Nephron progenitor cell (in vitro differentiated cells): ENCODE results near the gene PRKACA.

ENCODE experiments used
- DNase-seq: peaks from one replicate; pipeline ENCODE4 v3.0.0; 2021
- H3K27ac Mint-ChIP-seq: 2 replicates; pipeline ENCODE4 v1.8.0; 2021; ENCODE audit warnings: mild to moderate bottlenecking, moderate library complexity, mixed read lengths
- H3K27me3 Mint-ChIP-seq: 2 replicates; pipeline ENCODE4 v1.8.0; 2021; ENCODE audit warnings: mild to moderate bottlenecking, low read depth, mixed read lengths; ENCODE audit not compliant: poor library complexity
- H3K36me3 Mint-ChIP-seq: 2 replicates; pipeline ENCODE4 v1.8.0; 2021; ENCODE audit warnings: low read depth, mixed read lengths
- H3K4me1 Mint-ChIP-seq: 2 replicates; pipeline ENCODE4 v1.8.0; 2021; ENCODE audit warnings: mixed read lengths
- H3K4me3 Mint-ChIP-seq: 2 replicates; pipeline ENCODE4 v1.8.0; 2021; ENCODE audit warnings: mild to moderate bottlenecking, moderate library complexity, mixed read lengths
- H3K9me3 Mint-ChIP-seq: 2 replicates; pipeline ENCODE4 v1.8.0; 2021; ENCODE audit warnings: mild to moderate bottlenecking, moderate library complexity, mixed read lengths
- TF ChIP-seq, protein P1 (sequence below): fragments of 200-600 bp; sonication (generic); IDR thresholded peaks from 2 replicates; pipeline ENCODE4 v1.5.0; 2021; ENCODE audit warnings: antibody characterized with exemption

PRKACA gene

DNA sequence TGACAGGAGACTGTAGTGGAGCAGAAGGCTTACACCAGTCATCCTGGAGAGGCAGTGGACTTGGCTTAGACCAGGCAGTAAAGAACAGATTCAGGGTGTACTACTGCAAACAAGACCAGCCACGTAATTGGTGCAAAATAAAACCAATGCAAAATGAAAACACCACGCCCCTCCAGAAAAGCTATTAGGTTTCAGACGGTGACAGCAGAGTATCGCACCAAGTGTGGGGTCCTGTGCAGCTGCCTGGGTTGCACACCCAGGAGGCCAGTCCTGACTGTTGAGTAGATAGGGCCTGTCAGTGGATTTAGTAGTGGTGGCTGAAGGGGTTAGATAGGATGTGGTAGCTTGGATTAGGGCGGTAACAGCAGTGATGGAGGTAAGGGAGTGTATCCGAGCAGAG, 5.4 kb upstream of the PRKACA start:
- H3K27me3 Mint-ChIP-seq, result no peaks in the 10 kb centered on the region
- H3K4me3 Mint-ChIP-seq, result no peak overlapping the region
- no peak for DNase-seq
- H3K4me1 Mint-ChIP-seq, result peaks cover 23% of the 10 kb centered on the region
- H3K27ac Mint-ChIP-seq, result no peak overlapping the region
- peaks cover 26% of the 10 kb centered on the region for H3K36me3 Mint-ChIP-seq
- no peaks in the 10 kb centered on the region for H3K9me3 Mint-ChIP-seq
- TF ChIP-seq, protein P1, sequence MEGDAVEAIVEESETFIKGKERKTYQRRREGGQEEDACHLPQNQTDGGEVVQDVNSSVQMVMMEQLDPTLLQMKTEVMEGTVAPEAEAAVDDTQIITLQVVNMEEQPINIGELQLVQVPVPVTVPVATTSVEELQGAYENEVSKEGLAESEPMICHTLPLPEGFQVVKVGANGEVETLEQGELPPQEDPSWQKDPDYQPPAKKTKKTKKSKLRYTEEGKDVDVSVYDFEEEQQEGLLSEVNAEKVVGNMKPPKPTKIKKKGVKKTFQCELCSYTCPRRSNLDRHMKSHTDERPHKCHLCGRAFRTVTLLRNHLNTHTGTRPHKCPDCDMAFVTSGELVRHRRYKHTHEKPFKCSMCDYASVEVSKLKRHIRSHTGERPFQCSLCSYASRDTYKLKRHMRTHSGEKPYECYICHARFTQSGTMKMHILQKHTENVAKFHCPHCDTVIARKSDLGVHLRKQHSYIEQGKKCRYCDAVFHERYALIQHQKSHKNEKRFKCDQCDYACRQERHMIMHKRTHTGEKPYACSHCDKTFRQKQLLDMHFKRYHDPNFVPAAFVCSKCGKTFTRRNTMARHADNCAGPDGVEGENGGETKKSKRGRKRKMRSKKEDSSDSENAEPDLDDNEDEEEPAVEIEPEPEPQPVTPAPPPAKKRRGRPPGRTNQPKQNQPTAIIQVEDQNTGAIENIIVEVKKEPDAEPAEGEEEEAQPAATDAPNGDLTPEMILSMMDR, result no peak

GRCh38 chr19:14120497-14120780, 2.9 kb upstream of the PRKACA start:
- Mint-ChIP-seq H3K4me3 (no peak overlapping the region), H3K4me1 (peaks cover 38% of the 10 kb centered on the region), H3K27me3 (peaks cover 2% of the 10 kb centered on the region), H3K9me3 (no peaks in the 10 kb centered on the region), H3K27ac (no peak overlapping the region), H3K36me3 (peaks cover 18% of the 10 kb centered on the region)
- TF ChIP-seq, protein P1, result no peak
- DNase-seq, result no peak

DNA sequence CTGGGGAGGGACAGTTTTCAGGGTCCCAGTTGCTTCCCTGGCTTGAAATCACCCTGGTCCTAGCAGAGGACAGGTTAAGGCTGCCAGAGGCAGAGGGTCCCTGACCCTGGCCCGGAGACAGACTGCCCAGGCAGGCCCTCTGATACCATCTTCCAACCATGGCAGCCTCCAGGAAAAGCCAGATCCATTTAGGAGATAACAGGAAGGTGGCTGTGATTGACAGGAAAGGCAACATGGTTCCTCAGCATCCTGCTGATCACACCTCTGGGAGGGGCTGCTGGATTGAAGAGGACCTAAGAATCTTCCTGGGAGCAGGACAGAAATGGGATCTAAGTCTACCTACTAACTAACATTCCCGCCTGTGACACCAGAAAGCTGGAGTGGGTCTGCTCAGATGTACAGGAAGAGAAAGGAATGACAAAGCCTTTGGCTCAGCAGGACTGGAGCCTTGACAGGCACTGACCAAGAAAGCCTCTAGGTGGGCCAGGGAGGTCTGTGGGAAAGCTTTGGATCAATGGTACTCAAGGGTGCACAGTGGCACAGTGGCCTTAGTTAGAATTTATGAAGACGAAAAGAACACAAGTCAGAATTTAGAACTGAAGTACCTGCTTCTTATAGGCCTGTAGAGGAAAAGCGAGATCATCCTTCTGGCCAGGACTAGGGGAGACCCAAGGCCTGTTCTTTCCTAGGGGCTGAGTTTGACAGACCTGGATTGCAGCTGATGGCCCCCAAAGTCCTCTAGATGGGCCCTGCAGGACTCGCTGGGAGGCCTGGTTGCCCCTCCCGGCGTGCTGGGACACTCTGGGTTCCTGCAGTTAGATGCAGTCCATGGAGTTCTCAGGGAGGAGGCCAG, 2.3 kb upstream of the PRKACA start:
- TF ChIP-seq, protein P1, result no peak
- peaks cover 15% of the 10 kb centered on the region for H3K36me3 Mint-ChIP-seq
- peaks cover 41% of the 10 kb centered on the region for H3K4me1 Mint-ChIP-seq
- H3K27me3 Mint-ChIP-seq, result peaks cover 2% of the 10 kb centered on the region
- no peaks in the 10 kb centered on the region for H3K9me3 Mint-ChIP-seq
- H3K27ac Mint-ChIP-seq, result no peak overlapping the region
- no peak for DNase-seq
- H3K4me3 Mint-ChIP-seq, result no peak overlapping the region

DNA sequence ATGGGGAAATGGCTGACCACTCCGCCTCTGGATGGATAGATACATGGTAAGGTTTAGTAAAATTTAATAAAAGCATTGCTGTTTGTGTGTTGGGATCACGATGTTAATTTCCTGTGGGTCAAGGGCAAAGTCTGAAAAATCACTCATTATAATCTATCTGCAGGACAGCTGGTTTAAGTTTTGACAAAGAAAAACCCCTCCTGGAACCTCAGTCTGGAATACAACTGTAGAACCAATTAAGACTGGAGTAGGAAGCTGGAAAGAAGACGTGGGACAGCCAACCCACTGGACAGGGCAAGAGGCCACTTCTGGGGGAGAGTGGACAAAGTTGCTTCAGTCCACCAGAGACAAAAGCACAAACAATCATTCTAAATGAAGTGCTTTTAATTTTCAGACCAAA, 1.6 kb upstream of the PRKACA start:
- H3K27me3 Mint-ChIP-seq, result peaks cover 2% of the 10 kb centered on the region
- H3K4me3 Mint-ChIP-seq, result peak overlapping the region; percentile 88
- H3K27ac Mint-ChIP-seq, result peak overlapping the region; percentile 100
- no peak for DNase-seq
- H3K9me3 Mint-ChIP-seq, result no peaks in the 10 kb centered on the region
- H3K36me3 Mint-ChIP-seq, result peaks cover 9% of the 10 kb centered on the region
- TF ChIP-seq, protein P1, result no peak
- H3K4me1 Mint-ChIP-seq, result peaks cover 45% of the 10 kb centered on the region

GRCh38 chr19:14118165-14119051, 846 bp upstream of the PRKACA start:
- no peak for DNase-seq
- Mint-ChIP-seq H3K4me3 (peak overlapping the region; percentile 88), H3K27ac (peak overlapping the region; percentile 100), H3K4me1 (peaks cover 52% of the 10 kb centered on the region), H3K36me3 (peaks cover 9% of the 10 kb centered on the region), H3K27me3 (peaks cover 2% of the 10 kb centered on the region), H3K9me3 (no peaks in the 10 kb centered on the region)
- TF ChIP-seq, protein P1, result no peak
